HG03135 (cell line): ENCODE data around the gene GGNBP2.

Source experiments
- ATAC-seq: cut with Tn5 transposase; IDR thresholded peaks from one replicate; pipeline ENCODE4 v1.9.1; 2021; ENCODE audit warnings: mild to moderate bottlenecking, moderate library complexity; ENCODE audit not compliant: unreplicated experiment

The GGNBP2 gene

DNA sequence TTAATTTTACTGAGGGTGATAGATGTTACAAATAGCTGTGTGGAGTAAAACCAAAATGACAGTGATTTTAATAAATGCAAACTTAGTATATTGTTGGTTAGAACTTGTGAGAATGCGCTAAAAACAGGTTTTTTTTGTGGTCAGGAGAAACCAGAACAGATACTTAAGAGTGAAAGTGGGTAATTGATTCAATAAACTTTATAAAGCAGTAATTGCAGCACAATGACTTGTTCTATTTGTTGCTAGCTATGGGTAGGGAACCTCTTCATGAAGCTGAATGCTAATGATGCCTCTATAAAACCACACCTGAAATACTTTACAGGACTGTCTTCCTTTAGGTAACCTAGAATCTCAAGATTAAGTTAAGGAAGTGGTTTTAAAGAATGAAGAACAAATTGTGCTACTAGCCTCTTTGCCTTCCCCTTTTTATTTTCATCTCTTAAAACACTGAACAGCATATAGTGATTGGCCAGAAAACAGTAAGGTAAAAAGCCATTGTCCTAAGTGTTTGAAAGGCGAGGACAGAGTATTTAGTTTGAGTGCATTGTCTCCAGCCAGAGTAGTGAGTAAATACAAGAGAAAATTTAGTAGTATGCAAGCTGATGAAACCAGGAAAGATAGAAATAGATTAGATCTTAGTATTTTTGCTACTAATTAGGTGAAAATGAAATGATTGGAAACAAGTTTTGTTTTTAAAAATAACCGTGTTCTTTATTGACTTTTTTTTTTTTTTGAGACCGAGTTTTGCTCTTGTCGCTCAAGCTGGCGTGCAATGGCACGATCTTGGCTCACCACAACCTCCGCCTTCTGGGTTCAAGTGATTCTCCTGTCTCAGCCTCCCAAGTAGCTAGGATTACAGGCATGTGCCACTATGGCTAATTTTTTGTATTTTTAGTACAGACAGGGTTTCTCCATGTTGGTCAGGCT lies 6.0 kb downstream of the GGNBP2 start:
- no peak for ATAC-seq

GRCh38 chr17:36553459-36553858 lies 8.7 kb downstream of the GGNBP2 start:
- ATAC-seq: no peak

GRCh38 chr17:36566081-36566480 lies 21.4 kb downstream of the GGNBP2 start:
- ATAC-seq: no peak

- no peak for ATAC-seq
Measured at GRCh38 chr17:36575028-36575427, 30.3 kb downstream of the GGNBP2 start.

- ATAC-seq: no peak
Measured at GRCh38 chr17:36576793-36577192, 32.1 kb downstream of the GGNBP2 start.

GRCh38 chr17:36578671-36579070 lies 34.0 kb downstream of the GGNBP2 start:
- no peak for ATAC-seq

DNA sequence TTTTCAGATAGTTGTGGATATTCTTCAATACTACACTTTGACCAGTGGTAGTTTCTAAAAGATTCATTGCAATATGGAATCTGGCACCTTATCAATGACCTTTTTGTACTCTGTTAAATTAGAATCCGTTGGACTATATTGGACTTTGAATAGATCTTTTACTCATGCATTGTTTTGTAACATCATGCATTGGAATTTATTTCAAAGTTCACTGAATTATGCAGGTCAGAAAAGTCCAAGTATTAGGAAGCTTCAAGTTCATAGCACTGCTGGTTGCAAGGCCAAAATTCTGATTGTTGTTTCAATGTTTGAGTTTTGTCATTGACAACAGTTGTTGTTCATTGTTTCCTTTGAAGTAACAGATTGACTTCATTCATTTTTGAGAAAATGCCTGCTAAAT lies 39.1 kb downstream of the GGNBP2 start:
- no peak for ATAC-seq

- no peak for ATAC-seq
Measured at GRCh38 chr17:36586138-36586537, 41.4 kb downstream of the GGNBP2 start.

GRCh38 chr17:36590082-36590481 lies 45.4 kb downstream of the GGNBP2 start:
- ATAC-seq: no peak

GRCh38 chr17:36591434-36592315 lies 47.0 kb downstream of the GGNBP2 start, which contains the start of gene DHRS11:
Gene DHRS11 (plus strand): TSS chr17:36591879. CDS start chr17:36592010, 131 bp downstream.
- ATAC-seq: peak; percentile 76

DNA sequence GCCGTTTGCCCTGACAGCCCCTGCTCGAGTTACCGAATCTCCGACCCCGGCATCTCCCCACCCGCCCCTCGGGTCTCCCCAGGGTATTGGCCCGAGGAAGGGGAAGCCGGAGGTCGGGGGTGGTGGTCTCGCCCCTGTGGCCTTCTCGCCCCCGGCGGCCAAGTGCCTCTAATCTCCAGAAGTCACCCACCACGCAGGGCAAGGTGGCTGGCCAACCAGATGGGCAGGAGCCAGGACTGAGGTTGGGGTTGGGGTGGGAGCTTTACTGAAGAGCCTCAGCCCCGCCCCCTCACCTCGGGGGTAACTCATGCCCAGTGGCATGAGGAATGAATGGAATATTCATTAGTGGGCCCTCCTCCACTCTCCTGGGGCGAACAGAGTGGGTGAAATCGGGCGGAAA lies 47.6 kb downstream of the GGNBP2 start:
- ATAC-seq: no peak

- no peak for ATAC-seq
Measured at GRCh38 chr17:36592716-36593321, 48.1 kb downstream of the GGNBP2 start.

GRCh38 chr17:36593656-36594316 lies 49.1 kb downstream of the GGNBP2 start:
- ATAC-seq: no peak

DNA sequence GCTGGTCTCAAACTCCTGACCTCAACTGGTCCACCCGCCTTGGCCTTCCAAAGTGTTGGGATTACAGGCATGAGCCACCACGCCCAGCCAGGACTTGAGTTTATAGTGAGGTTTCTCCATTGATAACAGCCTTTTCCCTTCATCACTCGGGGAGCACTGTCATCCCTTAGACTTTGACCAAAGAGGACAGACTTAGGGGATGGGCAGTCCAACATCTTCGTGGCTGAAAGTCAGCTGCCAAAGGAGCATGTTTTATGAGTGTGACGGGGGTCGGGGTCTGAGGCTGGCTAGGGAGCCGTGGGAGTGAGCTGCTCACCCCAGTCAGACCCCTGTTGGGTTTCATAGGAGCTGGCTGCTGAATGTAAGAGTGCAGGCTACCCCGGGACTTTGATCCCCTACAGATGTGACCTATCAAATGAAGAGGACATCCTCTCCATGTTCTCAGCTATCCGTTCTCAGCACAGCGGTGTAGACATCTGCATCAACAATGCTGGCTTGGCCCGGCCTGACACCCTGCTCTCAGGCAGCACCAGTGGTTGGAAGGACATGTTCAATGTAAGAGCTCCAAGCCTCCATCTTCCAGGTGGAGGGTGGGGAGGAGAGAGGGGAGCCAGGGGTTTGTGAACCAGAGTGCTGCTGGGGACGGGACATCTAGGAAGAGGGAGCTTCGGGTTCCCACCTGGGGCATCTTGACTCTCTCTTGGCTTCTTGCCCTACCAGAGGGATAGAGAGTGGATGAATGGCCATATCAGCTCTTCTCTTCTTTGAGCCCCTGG lies 50.1 kb downstream of the GGNBP2 start:
- ATAC-seq: no peak

- no peak for ATAC-seq
Measured at GRCh38 chr17:36597226-36597625, 52.5 kb downstream of the GGNBP2 start.

DNA sequence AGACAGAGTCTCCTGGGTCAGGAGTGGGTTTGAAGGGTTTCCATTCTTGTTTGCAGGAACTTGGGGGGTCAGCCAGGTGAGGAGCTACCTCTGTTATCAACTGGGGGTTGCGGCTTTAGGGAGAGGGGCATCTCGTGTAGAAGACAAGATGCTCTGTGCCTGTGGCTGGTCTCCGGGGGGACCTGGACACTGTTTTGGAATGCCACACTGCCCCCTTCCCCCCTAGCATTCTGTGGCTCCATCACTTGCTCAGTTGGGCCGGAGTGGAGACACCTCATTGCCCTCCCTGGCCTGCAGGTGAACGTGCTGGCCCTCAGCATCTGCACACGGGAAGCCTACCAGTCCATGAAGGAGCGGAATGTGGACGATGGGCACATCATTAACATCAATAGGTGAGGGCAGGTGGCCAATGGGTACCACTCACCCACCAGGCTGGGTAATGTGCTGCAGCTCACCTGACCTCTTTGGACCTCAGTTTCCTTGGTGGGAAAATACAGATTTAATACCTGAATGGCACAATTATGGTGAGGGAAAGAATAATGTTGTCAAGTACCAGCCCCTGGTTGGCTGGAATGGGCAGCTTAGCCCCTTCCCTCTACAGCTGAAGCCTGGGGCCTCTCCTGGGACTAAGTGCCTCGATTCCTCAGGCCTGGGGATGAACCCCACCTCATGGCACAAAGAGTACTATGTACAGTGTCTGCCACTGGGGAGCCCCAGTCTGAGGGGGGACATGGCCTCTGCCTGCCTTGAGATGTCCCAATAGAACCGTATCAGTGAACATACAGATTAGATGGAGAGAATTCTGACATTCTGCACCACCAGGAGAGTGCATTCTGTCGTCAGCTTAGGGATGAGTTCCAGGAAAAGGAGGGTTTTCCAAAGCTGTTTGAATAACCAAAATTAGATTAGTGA lies 53.4 kb downstream of the GGNBP2 start:
- ATAC-seq: no peak

- no peak for ATAC-seq
Measured at GRCh38 chr17:36598951-36599401, 54.3 kb downstream of the GGNBP2 start.

DNA sequence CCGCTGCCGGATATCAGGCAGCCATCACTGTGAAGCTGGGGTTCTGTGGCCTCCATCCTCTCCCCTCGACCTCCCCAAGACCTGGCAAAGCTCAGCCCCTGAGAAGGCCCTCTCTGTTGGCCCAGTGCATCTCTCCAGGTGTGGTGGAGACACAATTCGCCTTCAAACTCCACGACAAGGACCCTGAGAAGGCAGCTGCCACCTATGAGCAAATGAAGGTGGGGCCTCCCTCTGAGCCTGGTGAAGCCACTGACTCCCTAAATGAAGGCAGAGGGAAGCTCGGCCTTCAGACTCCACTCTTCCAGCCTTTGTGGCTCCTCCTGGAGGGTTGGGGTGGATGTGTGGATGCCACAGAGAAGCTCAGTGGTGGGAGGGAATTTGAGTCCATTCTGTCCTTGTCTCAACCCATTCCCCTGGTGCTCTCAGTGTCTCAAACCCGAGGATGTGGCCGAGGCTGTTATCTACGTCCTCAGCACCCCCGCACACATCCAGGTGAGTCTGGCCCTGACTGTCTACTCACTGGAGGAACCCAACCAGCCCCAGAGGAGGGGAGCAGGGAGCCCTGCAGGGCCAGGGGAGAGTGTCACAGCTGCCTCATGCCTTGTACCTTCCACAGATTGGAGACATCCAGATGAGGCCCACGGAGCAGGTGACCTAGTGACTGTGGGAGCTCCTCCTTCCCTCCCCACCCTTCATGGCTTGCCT lies 55.0 kb downstream of the GGNBP2 start:
- no peak for ATAC-seq
